Astrocyte (in vitro differentiated cells and primary cell): ENCODE data around the gene ASIC4.

Experiments
- CTCF ChIP-seq: IDR thresholded peaks from 2 replicates; pipeline ENCODE4 v1.5.1; 2011; ENCODE audit warnings: low read depth, mild to moderate bottlenecking, inconsistent platforms, low read length, moderate library complexity; ENCODE audit not compliant: insufficient read depth
- EZH2 ChIP-seq: IDR thresholded peaks from 2 replicates; pipeline ENCODE4 v1.6.1; 2012; ENCODE audit warnings: mild to moderate bottlenecking, low read length, inconsistent platforms; ENCODE audit not compliant: insufficient read depth

- TF ChIP-seq CTCF (no peak), EZH2 (no peak)
These were observed 23.6 kb upstream of the ASIC4 start for GRCh38 chr2:219490600-219491130.
